Fibroblast of lung (primary cell): ENCODE measurements around the gene KDM2A.

Experiments used
- EZH2 ChIP-seq: IDR thresholded peaks from 2 replicates; pipeline ENCODE4 v1.5.1; 2012; ENCODE audit warnings: low read length, control low read depth, mild to moderate bottlenecking; ENCODE audit errors: missing control alignments
- TF ChIP-seq, protein P1 (sequence below), 2 donors: IDR thresholded peaks in 1 of 2; conservative IDR thresholded peaks in 1 of 2; 1 replicate in 1 of 2; 2 replicates in 1 of 2; pipeline ENCODE4 v1.5.1; 2011 to 2012; ENCODE audit warnings: low read length in 2 of 2, control low read depth in 1 of 2, inconsistent platforms in 1 of 2, low read depth in 1 of 2, mild to moderate bottlenecking in 1 of 2

DNA sequence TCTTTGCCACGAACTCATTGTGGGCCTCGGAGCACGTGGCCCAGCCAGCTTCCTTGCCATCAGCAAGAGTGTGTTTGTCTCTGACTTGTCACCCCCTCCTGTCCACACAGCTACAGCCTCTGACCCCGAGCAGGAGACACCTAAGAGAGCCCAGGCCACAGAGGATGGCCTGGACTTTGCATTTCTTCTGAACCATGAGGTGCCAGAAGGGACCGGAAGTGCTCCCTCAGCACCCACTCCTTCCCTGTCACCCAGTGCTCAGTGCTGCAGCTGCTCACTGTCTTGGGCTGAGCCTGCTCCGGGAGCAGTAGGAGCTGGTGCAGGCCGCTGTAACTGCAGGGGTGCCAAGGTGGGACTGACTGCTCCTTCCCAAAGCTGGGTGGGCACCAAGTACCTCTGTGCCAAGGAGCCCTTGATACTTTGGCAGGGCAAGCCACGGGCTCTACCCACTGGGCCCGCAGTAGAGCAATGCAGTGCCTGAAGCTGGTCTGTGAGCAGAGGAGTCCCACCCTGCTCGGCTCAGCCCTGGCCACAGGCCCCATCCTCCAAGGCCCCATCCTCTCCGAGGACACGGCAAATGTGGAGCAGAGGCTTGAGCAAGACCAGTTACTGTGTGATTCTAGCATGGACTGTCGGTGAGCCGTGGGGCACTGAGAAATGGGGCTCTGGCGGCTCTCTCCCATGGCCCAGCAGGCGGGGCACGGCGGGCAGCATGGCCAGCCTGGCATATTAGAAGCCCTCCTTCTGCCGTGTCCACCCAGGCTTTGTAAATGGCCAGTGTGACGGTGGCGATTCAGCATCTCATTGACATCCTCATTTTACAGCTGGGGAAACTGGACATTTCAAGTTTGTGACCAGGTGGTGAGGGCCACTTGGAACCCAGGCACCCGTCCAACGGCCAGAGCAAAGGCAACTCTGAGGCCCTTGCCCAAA lies 153.5 kb downstream of the KDM2A start:
- TF ChIP-seq, protein P1, sequence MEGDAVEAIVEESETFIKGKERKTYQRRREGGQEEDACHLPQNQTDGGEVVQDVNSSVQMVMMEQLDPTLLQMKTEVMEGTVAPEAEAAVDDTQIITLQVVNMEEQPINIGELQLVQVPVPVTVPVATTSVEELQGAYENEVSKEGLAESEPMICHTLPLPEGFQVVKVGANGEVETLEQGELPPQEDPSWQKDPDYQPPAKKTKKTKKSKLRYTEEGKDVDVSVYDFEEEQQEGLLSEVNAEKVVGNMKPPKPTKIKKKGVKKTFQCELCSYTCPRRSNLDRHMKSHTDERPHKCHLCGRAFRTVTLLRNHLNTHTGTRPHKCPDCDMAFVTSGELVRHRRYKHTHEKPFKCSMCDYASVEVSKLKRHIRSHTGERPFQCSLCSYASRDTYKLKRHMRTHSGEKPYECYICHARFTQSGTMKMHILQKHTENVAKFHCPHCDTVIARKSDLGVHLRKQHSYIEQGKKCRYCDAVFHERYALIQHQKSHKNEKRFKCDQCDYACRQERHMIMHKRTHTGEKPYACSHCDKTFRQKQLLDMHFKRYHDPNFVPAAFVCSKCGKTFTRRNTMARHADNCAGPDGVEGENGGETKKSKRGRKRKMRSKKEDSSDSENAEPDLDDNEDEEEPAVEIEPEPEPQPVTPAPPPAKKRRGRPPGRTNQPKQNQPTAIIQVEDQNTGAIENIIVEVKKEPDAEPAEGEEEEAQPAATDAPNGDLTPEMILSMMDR (conservative IDR thresholded peaks at IDR 0.05 in 1 of 2, IDR thresholded peaks at IDR 0.05 in 1 of 2; ENCODE audit: low read depth in 1 of 2, low read length in 2 of 2), result no peak
- TF ChIP-seq EZH2, result no peak
